Pancreas (tissue), 10 donors: ENCODE results near the gene APOBR. TPM values are rescaled to one million over a fixed set of nuclear protein-coding genes. Genes with fewer than 3 reads are reported as not detected.
"Not testable (repeated sequence)": the region's sequence is repeated elsewhere in the genome, so short reads cannot be mapped to it uniquely, and the experiment has no call there.

Experiments
- ATAC-seq, 4 donors: fragments of 200-7000 bp; cut with Tn5 transposase; one replicate each; pipeline versions ENCODE4 v1.8.0 to v1.9.1; 2020; ENCODE audit warnings: mild to moderate bottlenecking in 4 of 4, moderate library complexity in 4 of 4
- DNase-seq, 6 donors: peaks; one replicate each; pipeline ENCODE4 v3.0.0-alpha.2; 2020
- FAIRE-seq: peaks from 2 replicates; lab custom pipeline; 2012; peaks lifted over from hg19 to GRCh38; lab: Jason Lieb, UNC
- H3K27ac ChIP-seq, 4 donors: fragments of 200-600 bp; sonication (generic); 1 replicate in 3 of 4; 2 replicates in 1 of 4; pipeline versions ENCODE4 v1.5.0 to v1.8.0; 2020
- H3K27me3 ChIP-seq, 4 donors: fragments of 200-600 bp; one replicate each; pipeline ENCODE4 v1.8.0; 2021
- H3K36me3 ChIP-seq, 3 donors: fragments of 200-600 bp; sonication (generic) in 1 of 3; one replicate each; pipeline versions ENCODE4 v1.5.0 to v1.8.0; 2020 to 2021
- H3K4me1 ChIP-seq, 3 donors: fragments of 200-600 bp; one replicate each; pipeline ENCODE4 v1.8.0; 2021
- H3K4me3 ChIP-seq, 4 donors: fragments of 200-600 bp; sonication (generic) in 2 of 4; one replicate each; pipeline versions ENCODE4 v1.5.0 to v1.8.0; 2020 to 2021
- H3K9me3 ChIP-seq, 4 donors: fragments of 200-600 bp; one replicate each; pipeline ENCODE4 v1.8.0; 2021
- CTCF ChIP-seq, 4 donors: fragments of 200-600 bp; sonication (generic) in 3 of 4; IDR thresholded peaks; one replicate each; pipeline versions ENCODE4 v1.5.0 to v1.8.0; 2021; ENCODE audit warnings: antibody characterized with exemption in 4 of 4
- WGBS, 2 donors: extraction: QIAGEN DNeasy Blood & Tissue Kit; methylation state at CpG; one replicate each; pipeline ENCODE4 v1.1.7; 2013; 5-methylcytosine and 5-hydroxymethylcytosine counted together
- intact Hi-C, 3 donors: fragments of 100-400 bp; cut with DNase I; formaldehyde crosslinking; loops; one replicate each; pipeline versions ENCODE4 v1.11.1 to v1.14.2; 2022
- polyA plus RNA-seq, 2 donors: library from polyadenylated mRNA; stranded (reverse); fragments of 200-250 nt; gene quantifications; one replicate each; pipeline ENCODE4 v1.2.3, GENCODE V29; 2013
- total RNA-seq, 6 donors: library from RNA; stranded (reverse); fragmentation: NEBNext Ultra II Directional in 4 of 6; extraction: Animal tissue kit (Norgen Biotek cat#: 25700) in 4 of 6; gene quantifications; one replicate each; pipeline versions ENCODE4 v1.2.1 to v1.2.4, GENCODE V29; 2021 to 2023
- donor health status: healthy with polysubstance abuse.
- donor health status: DM: no; HTN: no; CAD: no; lungs with moderate emphysema.
- donor health status: DM: no; HTN: no; CAD: no.
- donor health status: control.
- donor health status: control.
- donor health status: Bipolar disorder and iron deficiency.
- donor health status: DM: yes; HTN: yes; CAD: no.
- donor health status: DM: no; HTN: no; CAD: no.
- donor health status: DM: no; HTN: no; CAD: no.
- donor health status: DM: yes; HTN: yes; CAD: no.

APOBR gene
- total and polyA plus RNA-seq, 8 donors, result 0.16 to 3.0 (median 0.64) TPM

GRCh38 chr16:28544998-28545397, 50.6 kb downstream of the APOBR start:
- intact Hi-C loops, result no loop called here
- no peak for FAIRE-seq
- Histone ChIP-seq H3K4me3 (no peak overlapping the region), H3K27ac (no peak overlapping the region), H3K27me3 (no peaks in the 10 kb centered on the region), H3K4me1 (peaks cover 0 to 2% (median 0%) of the 10 kb centered on the region in 3 donors), H3K36me3 (no peaks in the 10 kb centered on the region), H3K9me3 (no peaks in the 10 kb centered on the region)
- TF ChIP-seq CTCF (IDR thresholded peaks at IDR 0.05), result no peak
- no peak for ATAC-seq
- DNase-seq, result no peak
- 88 to 95% methylated on average over 3 of the region's 3 CpGs for WGBS, 2 donors

- H3K4me1 ChIP-seq, DNase-seq, H3K27ac ChIP-seq, H3K36me3 ChIP-seq, H3K9me3 ChIP-seq, H3K4me3 ChIP-seq, intact Hi-C loops, FAIRE-seq, ATAC-seq, H3K27me3 ChIP-seq: not testable (repeated sequence)
- 87 to 94% methylated on average over 7 of the region's 7 CpGs for WGBS, 2 donors
These were observed 51.5 kb downstream of the APOBR start for GRCh38 chr16:28545964-28546363.

GRCh38 chr16:28546626-28547025, 52.2 kb downstream of the APOBR start:
- Histone ChIP-seq H3K4me3 (no peak overlapping the region), H3K27ac (no peak overlapping the region), H3K9me3 (no peaks in the 10 kb centered on the region), H3K27me3 (no peaks in the 10 kb centered on the region), H3K4me1 (peaks cover 0 to 2% (median 0%) of the 10 kb centered on the region in 3 donors), H3K36me3 (no peaks in the 10 kb centered on the region)
- TF ChIP-seq CTCF (IDR thresholded peaks at IDR 0.05), result no peak
- no peak for DNase-seq
- WGBS, 2 donors, result 73 to 79% methylated on average over 7 of the region's 7 CpGs
- FAIRE-seq, result no peak
- ATAC-seq, result no peak
- intact Hi-C loops, result no loop called here

GRCh38 chr16:28548306-28548802, 53.9 kb downstream of the APOBR start:
- ATAC-seq, result no peak
- peak in 1 of 6 donors; percentile 29 for DNase-seq
- Histone ChIP-seq H3K4me3 (no peak overlapping the region), H3K4me1 (peaks cover 0 to under 1% (median 0%) of the 10 kb centered on the region in 3 donors), H3K9me3 (no peaks in the 10 kb centered on the region), H3K27me3 (no peaks in the 10 kb centered on the region), H3K27ac (no peak overlapping the region), H3K36me3 (no peaks in the 10 kb centered on the region)
- 72 to 82% methylated on average over 14 of the region's 14 CpGs for WGBS, 2 donors
- FAIRE-seq, result no peak
- TF ChIP-seq CTCF (IDR thresholded peaks at IDR 0.05), result no peak
- intact Hi-C loops, result no loop called here

Other genes starting within 250 kb of the APOBR start
- 1 to 10 TPM; 1.3 to 4.0 (median 1.6) TPM for gene SBK1, start 202.1 kb upstream of the APOBR start, total RNA-seq
- gene SBK1, start 202.1 kb upstream of the APOBR start, polyA plus RNA-seq, result 1 to 10 TPM in 1 of 2 donors, under 1 TPM in 1; 0.96 to 1.4 TPM
- gene NPIPB6, start 131.1 kb upstream of the APOBR start, total RNA-seq, result 1 to 10 TPM in 2 of 6 donors, under 1 TPM in 3, not detected in 1; 0.25 to 2.0 (median 0.58) TPM
- gene NPIPB6, start 131.1 kb upstream of the APOBR start, polyA plus RNA-seq, result under 1 TPM; 0.61 to 0.77 TPM
- 10 to 100 TPM; 32.6 to 76.5 (median 50.5) TPM for gene EIF3CL, start 90.8 kb upstream of the APOBR start, total RNA-seq
- gene EIF3CL, start 90.8 kb upstream of the APOBR start, polyA plus RNA-seq, result 10 to 100 TPM; 38.7 to 49.0 TPM
- gene NPIPB7, start 22.3 kb upstream of the APOBR start, total RNA-seq, result not detected
- not detected for gene NPIPB7, start 22.3 kb upstream of the APOBR start, polyA plus RNA-seq
- 10 to 100 TPM in 3 of 6 donors, 1 to 10 TPM in 3; 6.9 to 17.2 (median 10.2) TPM for gene CLN3, start 2.6 kb upstream of the APOBR start, total RNA-seq
- 10 to 100 TPM; 13.8 to 25.9 TPM for gene CLN3, start 2.6 kb upstream of the APOBR start, polyA plus RNA-seq
- under 1 TPM in 2 of 6 donors, not detected in 4; 0.18 to 0.20 TPM for gene IL27, start 12.2 kb downstream of the APOBR start, total RNA-seq
- gene IL27, start 12.2 kb downstream of the APOBR start, polyA plus RNA-seq, result under 1 TPM in 1 of 2 donors, not detected in 1; 0.68 TPM
- gene NUPR1, start 44.3 kb downstream of the APOBR start, total RNA-seq, result 100 to 1,000 TPM in 3 of 6 donors, 10 to 100 TPM in 3; 28.9 to 303 (median 103) TPM
- gene NUPR1, start 44.3 kb downstream of the APOBR start, polyA plus RNA-seq, result 100 to 1,000 TPM; 117 to 151 TPM
- gene SGF29, start 59.3 kb downstream of the APOBR start, total RNA-seq, result 10 to 100 TPM; 14.2 to 28.3 (median 17.0) TPM
- gene SGF29, start 59.3 kb downstream of the APOBR start, polyA plus RNA-seq, result 10 to 100 TPM; 40.2 to 46.6 TPM
- gene SULT1A2, start 102.4 kb downstream of the APOBR start, total RNA-seq, result 1 to 10 TPM in 3 of 6 donors, under 1 TPM in 3; 0.41 to 1.5 (median 1.1) TPM
- gene SULT1A2, start 102.4 kb downstream of the APOBR start, polyA plus RNA-seq, result 1 to 10 TPM; 5.6 to 6.0 TPM
- gene SULT1A1, start 115.4 kb downstream of the APOBR start, total RNA-seq, result 10 to 100 TPM in 3 of 6 donors, 1 to 10 TPM in 3; 5.7 to 18.3 (median 9.0) TPM
- 10 to 100 TPM; 29.7 to 46.7 TPM for gene SULT1A1, start 115.4 kb downstream of the APOBR start, polyA plus RNA-seq
- gene NPIPB8, start 143.4 kb downstream of the APOBR start, total RNA-seq, result 1 to 10 TPM in 2 of 6 donors, under 1 TPM in 3, not detected in 1; 0.08 to 2.4 (median 0.74) TPM
- not detected for gene NPIPB8, start 143.4 kb downstream of the APOBR start, polyA plus RNA-seq
- 100 to 1,000 TPM; 336 to 418 (median 379) TPM for gene EIF3C, start 216.8 kb downstream of the APOBR start, total RNA-seq
- 1,000 to 10,000 TPM in 1 of 2 donors, 100 to 1,000 TPM in 1; 519 to 1,137 TPM for gene EIF3C, start 216.8 kb downstream of the APOBR start, polyA plus RNA-seq